ENCODE results near the gene BBS10.

DNA sequence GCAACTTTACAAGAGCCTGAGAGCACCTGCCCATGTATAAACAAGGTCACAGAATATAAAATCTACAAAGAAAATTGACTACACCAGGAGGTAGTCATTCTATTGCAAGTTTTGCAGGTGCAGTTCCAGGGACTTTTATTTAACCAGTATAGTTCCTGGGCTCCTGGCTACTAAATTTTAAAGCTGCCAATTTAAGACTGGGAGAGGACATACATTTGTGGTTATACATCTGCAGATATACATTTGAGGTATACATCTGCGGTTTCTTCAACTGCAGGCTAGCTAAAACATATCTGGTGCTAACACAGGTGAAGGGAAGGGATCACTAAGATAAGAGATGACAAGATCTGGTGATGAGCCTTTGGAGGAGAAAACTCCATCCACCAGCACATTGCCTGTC lies 30.2 kb downstream of the BBS10 start:
- TF ChIP-seq, protein P1, sequence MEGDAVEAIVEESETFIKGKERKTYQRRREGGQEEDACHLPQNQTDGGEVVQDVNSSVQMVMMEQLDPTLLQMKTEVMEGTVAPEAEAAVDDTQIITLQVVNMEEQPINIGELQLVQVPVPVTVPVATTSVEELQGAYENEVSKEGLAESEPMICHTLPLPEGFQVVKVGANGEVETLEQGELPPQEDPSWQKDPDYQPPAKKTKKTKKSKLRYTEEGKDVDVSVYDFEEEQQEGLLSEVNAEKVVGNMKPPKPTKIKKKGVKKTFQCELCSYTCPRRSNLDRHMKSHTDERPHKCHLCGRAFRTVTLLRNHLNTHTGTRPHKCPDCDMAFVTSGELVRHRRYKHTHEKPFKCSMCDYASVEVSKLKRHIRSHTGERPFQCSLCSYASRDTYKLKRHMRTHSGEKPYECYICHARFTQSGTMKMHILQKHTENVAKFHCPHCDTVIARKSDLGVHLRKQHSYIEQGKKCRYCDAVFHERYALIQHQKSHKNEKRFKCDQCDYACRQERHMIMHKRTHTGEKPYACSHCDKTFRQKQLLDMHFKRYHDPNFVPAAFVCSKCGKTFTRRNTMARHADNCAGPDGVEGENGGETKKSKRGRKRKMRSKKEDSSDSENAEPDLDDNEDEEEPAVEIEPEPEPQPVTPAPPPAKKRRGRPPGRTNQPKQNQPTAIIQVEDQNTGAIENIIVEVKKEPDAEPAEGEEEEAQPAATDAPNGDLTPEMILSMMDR (conservative IDR thresholded peaks at IDR 0.05), result no peak
- no peak for TF ChIP-seq EZH2 (IDR thresholded peaks at IDR 0.05; ENCODE audit: low read depth)
